Measurements from ENCODE around the gene TMEM9B. TPM values are rescaled to one million over a fixed set of nuclear protein-coding genes. Genes with fewer than 3 reads are reported as not detected.
A peak's percentile ranks its signal among the peaks of the same experiment; 100 is the strongest.
"Not testable (repeated sequence)": the region's sequence is repeated elsewhere in the genome, so short reads cannot be mapped to it uniquely, and the experiment has no call there.

Gene TMEM9B
- total RNA-seq, 2 experiments from 2014 or later: 27.7 to 35.2 TPM

DNA sequence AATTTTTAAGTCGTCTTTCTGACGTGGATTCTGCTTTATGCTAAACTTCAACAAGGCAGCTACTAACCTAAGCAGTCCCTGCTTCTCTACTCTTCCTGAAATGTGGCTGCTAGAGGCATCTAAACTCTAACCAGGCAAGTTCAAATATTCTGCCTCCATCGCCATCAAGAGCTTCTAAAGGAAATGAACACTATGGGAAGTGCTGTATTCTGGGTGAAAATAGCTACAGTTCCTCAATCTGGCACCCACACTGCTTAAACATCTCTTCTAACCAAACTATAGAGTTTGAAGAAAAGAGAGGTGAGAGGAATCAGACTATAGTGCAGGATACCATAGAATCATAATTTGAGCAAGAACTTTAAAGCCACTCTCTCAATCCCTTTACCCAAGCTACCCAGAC is 33.2 kb upstream of the TMEM9B start:
- no peak overlapping the region for H3K4me3 Mint-ChIP-seq
- ChIA-PET CTCF (interaction anchor here (1.0 to 1.4 kb wide), 2 partner anchors 10 to 18 kb away, joined by 3 to 4 read pairs; no protein-coding TSS in a partner anchor), POLR2A (no interaction called here)
- no peaks in the 10 kb centered on the region for H3K9me3 Mint-ChIP-seq
- no peak overlapping the region for H3K27ac Mint-ChIP-seq
- H3K27me3 Mint-ChIP-seq: peaks cover 24% of the 10 kb centered on the region
- H3K36me3 Mint-ChIP-seq (ENCODE audit: low read depth): no peaks in the 10 kb centered on the region
- DNase-seq: no peak
- peaks cover 8% of the 10 kb centered on the region for H3K4me1 Mint-ChIP-seq

DNA sequence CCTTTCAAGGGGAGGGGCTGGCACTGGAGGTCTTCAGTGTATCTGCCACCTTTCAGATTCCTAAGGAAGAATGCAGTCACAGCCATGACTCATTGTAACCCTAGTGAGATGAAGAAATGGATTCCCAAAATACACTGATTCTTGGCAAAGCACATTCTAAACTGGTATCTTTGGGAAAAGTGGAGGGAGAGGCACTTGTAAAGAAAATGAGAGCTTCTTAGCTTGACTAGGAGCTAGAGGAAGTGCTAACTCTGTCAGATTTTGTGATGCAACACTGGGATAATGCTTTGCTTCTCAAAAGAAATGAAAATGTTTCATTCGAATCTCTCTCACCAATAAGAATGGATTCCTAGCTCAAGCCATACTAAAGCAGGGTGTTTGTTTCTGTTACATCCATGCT is 25.2 kb upstream of the TMEM9B start:
- Mint-ChIP-seq H3K36me3 (ENCODE audit: low read depth) (no peaks in the 10 kb centered on the region), H3K27me3 (peaks cover 21% of the 10 kb centered on the region), H3K27ac (no peak overlapping the region), H3K4me1 (peaks cover 7% of the 10 kb centered on the region), H3K9me3 (no peaks in the 10 kb centered on the region), H3K4me3 (no peak overlapping the region)
- no peak for DNase-seq
- POLR2A ChIA-PET: no interaction called here
- CTCF ChIA-PET: interaction anchor here (1.2 kb wide), 1 partner anchor 40 kb away, joined by 3 read pairs; no protein-coding TSS in a partner anchor

DNA sequence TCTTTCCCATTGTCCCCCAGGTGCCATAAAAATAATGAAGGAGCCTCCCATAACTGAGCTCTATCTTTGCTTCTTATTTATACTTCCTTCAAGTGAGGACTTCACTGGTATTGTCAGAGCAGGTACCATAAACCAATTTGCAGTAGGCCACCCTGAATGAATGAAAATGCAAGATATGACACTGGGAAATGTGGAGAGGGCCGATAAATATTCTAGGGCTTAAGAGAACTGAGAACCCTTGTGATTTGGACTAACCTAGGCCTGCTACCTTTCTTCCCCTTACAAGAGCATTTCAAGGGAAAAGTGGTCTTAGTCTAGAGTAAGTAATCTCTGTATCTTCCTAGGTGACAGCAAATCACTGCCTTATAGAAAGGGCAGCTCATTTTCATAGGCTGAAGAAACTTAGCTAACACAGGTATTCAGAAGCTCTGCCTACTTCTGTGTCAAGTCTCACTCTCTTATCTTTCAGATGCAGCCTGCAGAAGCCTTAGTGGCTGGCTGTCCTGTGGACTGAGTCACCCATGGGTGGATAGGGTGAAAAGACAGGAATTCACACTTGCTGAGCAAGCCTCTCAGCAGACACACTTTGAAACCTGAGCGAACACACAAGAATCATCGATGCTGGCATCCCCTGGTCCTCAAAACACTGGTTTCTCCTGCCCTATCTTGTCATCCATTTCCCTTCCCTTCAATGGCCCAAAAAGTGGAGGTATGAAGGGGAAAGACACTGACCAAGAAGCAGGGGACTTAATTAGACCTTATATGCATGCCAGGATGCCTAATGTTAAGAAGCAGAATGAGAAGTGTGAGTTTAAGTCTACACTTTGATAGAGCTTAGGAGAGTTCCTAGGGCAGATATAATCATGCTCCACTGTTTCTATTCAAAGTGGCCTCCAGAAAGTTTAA is 24.3 kb upstream of the TMEM9B start:
- ChIA-PET POLR2A (no interaction called here), CTCF (interaction anchor here (1.1 to 1.2 kb wide), 2 partner anchors 41 to 149 kb away, joined by 3 to 4 read pairs; no protein-coding TSS in a partner anchor)
- Mint-ChIP-seq H3K27ac (no peak overlapping the region), H3K9me3 (no peaks in the 10 kb centered on the region), H3K27me3 (peaks cover 19% of the 10 kb centered on the region), H3K36me3 (ENCODE audit: low read depth) (no peaks in the 10 kb centered on the region), H3K4me3 (no peak overlapping the region), H3K4me1 (peaks cover 7% of the 10 kb centered on the region)
- DNase-seq: no peak

DNA sequence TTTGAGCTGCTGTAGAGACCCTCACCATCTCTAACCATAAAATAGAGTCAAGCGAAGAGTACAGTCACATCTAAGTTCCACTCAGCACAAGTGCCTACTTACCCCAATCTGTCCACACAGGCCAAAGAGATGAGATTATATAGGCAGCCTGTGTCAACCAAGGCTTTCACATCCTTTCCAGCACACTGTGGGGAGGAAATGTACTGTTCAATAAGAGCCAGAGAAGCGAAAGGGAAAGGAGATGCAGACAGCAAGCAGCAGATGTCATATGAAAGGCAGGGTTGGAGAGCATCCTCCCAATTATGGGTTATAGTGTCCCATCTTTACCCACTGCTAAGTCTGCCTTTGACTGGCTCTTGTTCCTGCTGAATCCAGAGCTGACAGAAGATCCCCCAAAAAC is 23.2 kb upstream of the TMEM9B start:
- no peak overlapping the region for H3K4me3 Mint-ChIP-seq
- ChIA-PET POLR2A (no interaction called here), CTCF (interaction anchor here (0.9 to 1.2 kb wide), 3 partner anchors 10 to 150 kb away, joined by 3 to 4 read pairs (median 4); no protein-coding TSS in a partner anchor)
- no peaks in the 10 kb centered on the region for H3K36me3 Mint-ChIP-seq (ENCODE audit: low read depth)
- H3K9me3 Mint-ChIP-seq: no peaks in the 10 kb centered on the region
- H3K27me3 Mint-ChIP-seq: peaks cover 14% of the 10 kb centered on the region
- DNase-seq: peak; percentile 33
- H3K4me1 Mint-ChIP-seq: peaks cover 7% of the 10 kb centered on the region
- no peak overlapping the region for H3K27ac Mint-ChIP-seq

DNA sequence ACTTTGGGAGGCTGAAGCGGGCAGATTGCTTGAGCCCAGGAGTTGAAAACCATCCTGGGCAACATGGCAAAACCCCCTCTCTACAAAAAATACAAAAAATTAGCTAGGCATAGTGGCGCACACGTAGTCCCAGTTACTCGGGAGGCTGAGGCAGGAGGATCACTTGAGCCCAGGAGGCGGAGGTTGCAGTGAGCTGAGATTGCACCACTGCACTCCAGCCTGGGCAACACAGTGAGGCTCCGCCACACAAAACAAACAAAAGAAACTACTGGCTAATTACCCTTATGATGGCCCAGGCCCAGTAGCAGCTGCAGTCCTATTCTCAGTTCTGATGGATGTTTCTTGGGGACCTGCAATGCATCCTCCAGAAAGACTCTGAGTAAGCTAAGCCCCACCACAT is 22.5 kb upstream of the TMEM9B start:
- DNase-seq; H3K4me1 Mint-ChIP-seq; H3K4me3 Mint-ChIP-seq; POLR2A ChIA-PET; H3K36me3 Mint-ChIP-seq (ENCODE audit: low read depth); H3K9me3 Mint-ChIP-seq; H3K27ac Mint-ChIP-seq: not testable (repeated sequence)
- H3K27me3 Mint-ChIP-seq: peaks cover 12% of the 10 kb centered on the region
- CTCF ChIA-PET: interaction anchor here (0.7 to 1.2 kb wide), 3 partner anchors 10 to 170 kb away, joined by 3 to 4 read pairs (median 3); no protein-coding TSS in a partner anchor

DNA sequence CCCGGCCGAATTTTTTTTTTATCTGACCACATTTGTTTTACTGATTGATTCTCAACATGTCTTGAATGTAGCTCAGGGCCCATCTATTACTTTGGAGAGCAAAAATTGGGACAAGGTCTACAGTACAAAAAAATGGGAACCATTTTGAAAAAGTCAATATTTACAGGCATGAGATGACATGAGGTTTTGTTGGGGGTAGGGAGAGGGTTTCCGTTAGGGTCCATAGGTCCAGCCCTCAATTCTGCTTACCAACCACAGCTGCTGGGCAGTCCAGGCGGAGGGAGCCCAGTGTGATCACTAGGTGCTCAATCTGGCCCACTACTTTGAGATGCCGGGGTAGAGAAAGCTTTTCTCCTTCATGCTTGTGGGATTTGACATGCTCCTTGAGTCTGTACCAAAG is 21.2 kb upstream of the TMEM9B start:
- CTCF ChIA-PET: interaction anchor here (0.6 to 1.1 kb wide), 4 partner anchors 15 to 60 kb away, joined by 3 to 4 read pairs (median 3); no protein-coding TSS in a partner anchor
- POLR2A ChIA-PET: interaction anchor here (0.6 kb wide), 1 partner anchor 1404 kb away, joined by 5 read pairs; no protein-coding TSS in a partner anchor
- no peak for DNase-seq
- Mint-ChIP-seq H3K27me3 (peaks cover 8% of the 10 kb centered on the region), H3K27ac (no peak overlapping the region), H3K4me3 (no peak overlapping the region), H3K4me1 (peaks cover 7% of the 10 kb centered on the region), H3K36me3 (ENCODE audit: low read depth) (no peaks in the 10 kb centered on the region), H3K9me3 (no peaks in the 10 kb centered on the region)

DNA sequence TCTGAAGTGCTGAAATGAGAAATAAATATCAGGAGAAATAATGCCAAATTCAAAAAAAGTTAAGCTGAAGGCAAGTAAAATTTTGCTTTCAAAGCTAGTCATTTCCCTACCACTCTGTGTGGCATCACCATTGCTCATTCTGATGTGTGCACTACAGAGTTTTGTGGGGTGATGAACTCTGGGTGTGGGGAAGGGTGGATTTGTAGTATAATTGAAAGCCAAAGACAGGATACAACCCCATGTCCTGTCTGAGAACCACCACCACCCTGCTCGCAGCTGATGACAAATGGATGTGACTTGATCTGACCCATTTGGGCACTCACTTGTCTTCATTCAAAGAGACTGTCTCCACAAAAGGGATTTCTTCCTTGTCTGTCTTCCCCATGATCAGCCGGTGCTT is 19.3 kb upstream of the TMEM9B start:
- H3K36me3 Mint-ChIP-seq (ENCODE audit: low read depth): no peaks in the 10 kb centered on the region
- no peak for DNase-seq
- H3K4me1 Mint-ChIP-seq: peaks cover 7% of the 10 kb centered on the region
- H3K27ac Mint-ChIP-seq: no peak overlapping the region
- no peaks in the 10 kb centered on the region for H3K27me3 Mint-ChIP-seq
- CTCF ChIA-PET: interaction anchor here (0.7 kb wide), 1 partner anchor 19 kb away, joined by 3 read pairs; the partner anchor contains the start of gene TMEM9B
- no peaks in the 10 kb centered on the region for H3K9me3 Mint-ChIP-seq
- POLR2A ChIA-PET: no interaction called here
- no peak overlapping the region for H3K4me3 Mint-ChIP-seq

DNA sequence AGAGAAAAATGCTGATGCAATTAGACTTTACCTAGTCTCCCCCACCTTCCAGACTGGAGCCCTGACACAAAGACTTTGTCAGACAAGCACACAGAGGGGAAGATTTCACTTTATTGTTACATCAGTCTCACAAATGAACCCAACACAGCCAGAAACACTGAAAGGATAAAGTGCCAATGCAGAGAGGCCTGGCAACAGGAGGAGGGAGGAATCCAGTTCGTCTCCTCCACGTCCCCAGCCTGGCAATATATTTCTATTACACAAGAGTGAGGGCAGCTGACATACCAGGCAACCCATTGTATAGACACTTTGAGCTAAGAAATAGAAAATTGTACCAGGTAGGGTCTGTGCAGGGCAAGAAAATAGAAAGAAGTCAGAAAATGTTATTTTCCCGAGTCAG is 16.2 kb upstream of the TMEM9B start:
- POLR2A ChIA-PET: no interaction called here
- no peak for DNase-seq

DNA sequence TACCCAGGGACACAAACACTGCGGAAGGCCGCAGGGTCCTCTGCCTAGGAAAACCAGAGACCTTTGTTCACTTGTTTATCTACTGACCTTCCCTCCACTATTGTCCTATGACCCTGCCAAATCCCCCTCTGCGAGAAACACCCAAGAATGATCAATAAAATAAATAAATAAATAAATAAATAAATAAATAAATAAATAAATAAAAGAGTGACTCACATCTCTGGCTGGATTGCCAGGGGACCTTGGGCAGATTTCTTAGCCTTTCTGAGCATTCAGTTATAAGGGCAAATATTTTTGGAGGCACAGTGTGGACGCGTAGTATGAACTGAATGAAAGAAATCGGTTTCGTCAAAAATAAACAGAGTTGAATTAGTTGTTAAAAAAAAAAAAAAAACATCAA is 15.1 kb upstream of the TMEM9B start:
- H3K4me1 Mint-ChIP-seq; CTCF ChIA-PET; POLR2A ChIA-PET; H3K4me3 Mint-ChIP-seq; H3K27me3 Mint-ChIP-seq; H3K9me3 Mint-ChIP-seq; H3K27ac Mint-ChIP-seq; H3K36me3 Mint-ChIP-seq (ENCODE audit: low read depth); DNase-seq: not testable (repeated sequence)

More for the DNA sequence above, 16.2 kb upstream of the TMEM9B start:
- no peaks in the 10 kb centered on the region for H3K9me3 Mint-ChIP-seq
- CTCF ChIA-PET: no interaction called here
- no peaks in the 10 kb centered on the region for H3K4me1 Mint-ChIP-seq
- no peak overlapping the region for H3K4me3 Mint-ChIP-seq
- no peaks in the 10 kb centered on the region for H3K36me3 Mint-ChIP-seq (ENCODE audit: low read depth)
- no peaks in the 10 kb centered on the region for H3K27me3 Mint-ChIP-seq
- no peak overlapping the region for H3K27ac Mint-ChIP-seq

DNA sequence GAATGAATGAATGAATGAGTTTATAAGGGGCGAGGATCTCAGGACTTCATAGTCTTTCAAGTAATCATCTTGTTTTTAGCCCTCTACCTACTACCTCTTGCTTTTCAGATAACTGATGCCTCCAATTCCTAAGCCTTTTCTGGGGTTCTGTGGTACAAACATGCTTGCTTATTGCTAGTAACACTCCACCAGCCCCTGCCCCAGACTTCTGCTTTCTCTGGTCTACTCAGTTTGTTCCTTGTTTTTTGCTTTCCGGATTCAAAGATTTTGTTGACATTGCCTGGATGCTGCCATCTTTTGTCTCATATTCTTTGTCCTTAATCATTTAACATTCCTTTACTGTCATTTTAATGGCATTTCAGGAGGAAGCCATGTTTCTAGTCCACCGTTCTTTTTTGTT is 8.9 kb upstream of the TMEM9B start:
- Mint-ChIP-seq H3K4me1 (no peaks in the 10 kb centered on the region), H3K27me3 (no peaks in the 10 kb centered on the region), H3K9me3 (no peaks in the 10 kb centered on the region), H3K4me3 (no peak overlapping the region), H3K36me3 (ENCODE audit: low read depth) (peaks cover 2% of the 10 kb centered on the region), H3K27ac (no peak overlapping the region)
- no peak for DNase-seq
- ChIA-PET CTCF (interaction anchor here (0.6 to 1.1 kb wide), 3 partner anchors 8 to 27 kb away, joined by 3 read pairs; no protein-coding TSS in a partner anchor), POLR2A (no interaction called here)

DNA sequence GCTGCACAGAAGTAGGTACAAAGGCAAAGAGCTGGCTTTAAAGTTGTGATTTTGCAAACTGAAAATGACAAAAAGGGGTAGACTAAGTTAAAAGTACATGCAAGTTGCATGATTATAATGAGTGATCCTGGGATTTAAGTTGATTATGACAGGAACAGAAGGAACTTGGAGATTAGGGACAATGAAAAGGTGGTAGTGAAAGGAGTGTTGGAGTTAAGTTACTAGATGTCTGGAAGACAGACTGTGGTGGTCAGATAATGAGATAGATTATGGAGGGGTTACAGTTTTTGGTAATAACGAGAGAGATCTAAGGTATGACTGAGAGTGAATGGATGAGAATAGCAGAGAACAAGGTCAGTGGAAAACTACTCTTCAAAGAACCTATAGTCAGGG is 7.7 kb upstream of the TMEM9B start:
- Mint-ChIP-seq H3K36me3 (ENCODE audit: low read depth) (peaks cover 2% of the 10 kb centered on the region), H3K4me1 (no peaks in the 10 kb centered on the region), H3K27ac (no peak overlapping the region), H3K9me3 (no peaks in the 10 kb centered on the region), H3K27me3 (no peaks in the 10 kb centered on the region), H3K4me3 (no peak overlapping the region)
- ChIA-PET POLR2A (no interaction called here), CTCF (interaction anchor here (0.9 to 1.2 kb wide), 3 partner anchors 12 to 58 kb away, joined by 3 to 4 read pairs (median 3); no protein-coding TSS in a partner anchor)
- no peak for DNase-seq

DNA sequence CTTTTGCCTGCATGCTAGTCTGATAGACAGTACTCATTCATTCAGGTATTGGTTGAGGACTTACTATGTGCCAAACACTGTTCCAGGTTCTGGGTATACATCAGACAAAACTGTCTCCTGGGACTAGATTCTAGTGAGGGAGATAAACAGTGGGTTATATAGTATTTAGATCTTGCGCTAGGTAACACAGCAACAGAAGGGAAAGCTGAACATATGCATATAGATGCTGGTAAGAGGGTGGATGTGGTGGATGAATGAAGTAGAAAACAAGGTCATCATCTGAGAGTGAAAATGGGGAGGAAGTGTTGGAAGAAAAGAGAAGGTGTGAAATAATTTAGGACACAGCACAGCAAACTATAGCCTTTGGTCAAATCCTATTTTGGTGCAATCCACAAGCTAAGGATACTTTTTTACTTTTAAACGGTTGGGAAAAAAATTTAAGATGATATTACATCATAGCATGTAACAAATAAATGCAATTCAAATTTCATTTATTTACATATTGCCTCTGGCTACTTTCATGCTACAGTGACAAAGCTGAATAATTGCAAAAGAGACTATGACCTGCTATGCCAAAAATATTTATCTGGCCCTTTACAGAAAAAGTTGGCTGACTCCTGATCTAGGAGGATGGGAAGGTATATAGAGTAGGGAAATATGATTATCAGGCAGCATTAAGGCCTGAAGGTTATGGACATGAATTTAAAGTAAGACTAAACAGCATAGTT is 7.1 kb upstream of the TMEM9B start:
- ChIA-PET POLR2A (no interaction called here), CTCF (interaction anchor here (1.1 to 1.2 kb wide), 2 partner anchors 12 to 57 kb away, joined by 3 to 4 read pairs; no protein-coding TSS in a partner anchor)
- Mint-ChIP-seq H3K36me3 (ENCODE audit: low read depth) (peaks cover 2% of the 10 kb centered on the region), H3K27ac (no peak overlapping the region), H3K9me3 (no peaks in the 10 kb centered on the region), H3K4me1 (peaks cover 1% of the 10 kb centered on the region), H3K4me3 (no peak overlapping the region), H3K27me3 (no peaks in the 10 kb centered on the region)
- no peak for DNase-seq

DNA sequence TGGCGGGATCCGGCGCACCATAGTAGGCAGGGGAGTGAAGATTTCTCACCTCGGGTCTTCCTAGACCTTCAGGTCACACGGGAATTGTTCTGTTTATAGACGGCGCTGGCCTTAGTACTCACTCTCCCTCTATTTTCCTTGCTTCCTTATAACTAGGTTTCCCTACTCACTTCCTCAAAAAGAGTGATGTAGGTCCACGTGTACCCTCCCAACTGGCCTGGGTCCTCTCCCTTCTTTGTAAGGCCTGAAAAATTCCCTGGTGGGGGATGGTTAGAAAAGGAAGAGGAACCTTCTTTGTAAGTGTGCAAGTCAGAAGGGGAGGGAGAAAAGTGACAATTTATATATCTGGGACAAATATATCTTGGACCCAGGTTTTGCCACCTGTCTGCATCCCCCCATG is 2.9 kb upstream of the TMEM9B start:
- CTCF ChIA-PET: no interaction called here
- Mint-ChIP-seq H3K4me1 (peaks cover 23% of the 10 kb centered on the region), H3K36me3 (ENCODE audit: low read depth) (peaks cover 9% of the 10 kb centered on the region), H3K9me3 (no peaks in the 10 kb centered on the region), H3K27ac (no peak overlapping the region), H3K27me3 (no peaks in the 10 kb centered on the region), H3K4me3 (no peak overlapping the region)
- POLR2A ChIA-PET: no interaction called here
- DNase-seq: no peak
